ENCODE measurements around the gene OLA1. TPM values are rescaled to one million over a fixed set of nuclear protein-coding genes. Genes with fewer than 3 reads are reported as not detected.

The OLA1 gene
- total and polyA plus RNA-seq, 9 of the 15 experiments (the other 6 are each of a cell fraction or from before 2014, with no cell fraction given): 208 to 353 (median 225) TPM

GRCh38 chr2:174035981-174036742 lies 212.2 kb downstream of the OLA1 start (continued):
- no peak for TF ChIP-seq MGA (IDR thresholded peaks at IDR 0.05)
- 0 out of 2 replicates have a peak, but pooled peaks have one; percentile 21 for TF ChIP-seq JUND (IDR thresholded peaks at IDR 0.05; ENCODE audit: borderline replicate concordance, low read depth, low read length)
- TF ChIP-seq JUND (tag; IDR thresholded peaks at IDR 0.05; ENCODE audit: borderline replicate concordance, low read depth, low read length): no peak
- TF ChIP-seq, protein P1, sequence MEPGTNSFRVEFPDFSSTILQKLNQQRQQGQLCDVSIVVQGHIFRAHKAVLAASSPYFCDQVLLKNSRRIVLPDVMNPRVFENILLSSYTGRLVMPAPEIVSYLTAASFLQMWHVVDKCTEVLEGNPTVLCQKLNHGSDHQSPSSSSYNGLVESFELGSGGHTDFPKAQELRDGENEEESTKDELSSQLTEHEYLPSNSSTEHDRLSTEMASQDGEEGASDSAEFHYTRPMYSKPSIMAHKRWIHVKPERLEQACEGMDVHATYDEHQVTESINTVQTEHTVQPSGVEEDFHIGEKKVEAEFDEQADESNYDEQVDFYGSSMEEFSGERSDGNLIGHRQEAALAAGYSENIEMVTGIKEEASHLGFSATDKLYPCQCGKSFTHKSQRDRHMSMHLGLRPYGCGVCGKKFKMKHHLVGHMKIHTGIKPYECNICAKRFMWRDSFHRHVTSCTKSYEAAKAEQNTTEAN (CRISPR knock-in tag; IDR thresholded peaks at IDR 0.05): no peak
- no peak for TF ChIP-seq GABPA (tag; conservative IDR thresholded peaks at IDR 0.05; ENCODE audit: low read depth)
- TF ChIP-seq, protein P2, sequence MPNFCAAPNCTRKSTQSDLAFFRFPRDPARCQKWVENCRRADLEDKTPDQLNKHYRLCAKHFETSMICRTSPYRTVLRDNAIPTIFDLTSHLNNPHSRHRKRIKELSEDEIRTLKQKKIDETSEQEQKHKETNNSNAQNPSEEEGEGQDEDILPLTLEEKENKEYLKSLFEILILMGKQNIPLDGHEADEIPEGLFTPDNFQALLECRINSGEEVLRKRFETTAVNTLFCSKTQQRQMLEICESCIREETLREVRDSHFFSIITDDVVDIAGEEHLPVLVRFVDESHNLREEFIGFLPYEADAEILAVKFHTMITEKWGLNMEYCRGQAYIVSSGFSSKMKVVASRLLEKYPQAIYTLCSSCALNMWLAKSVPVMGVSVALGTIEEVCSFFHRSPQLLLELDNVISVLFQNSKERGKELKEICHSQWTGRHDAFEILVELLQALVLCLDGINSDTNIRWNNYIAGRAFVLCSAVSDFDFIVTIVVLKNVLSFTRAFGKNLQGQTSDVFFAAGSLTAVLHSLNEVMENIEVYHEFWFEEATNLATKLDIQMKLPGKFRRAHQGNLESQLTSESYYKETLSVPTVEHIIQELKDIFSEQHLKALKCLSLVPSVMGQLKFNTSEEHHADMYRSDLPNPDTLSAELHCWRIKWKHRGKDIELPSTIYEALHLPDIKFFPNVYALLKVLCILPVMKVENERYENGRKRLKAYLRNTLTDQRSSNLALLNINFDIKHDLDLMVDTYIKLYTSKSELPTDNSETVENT (CRISPR knock-in tag; IDR thresholded peaks at IDR 0.05): no peak
- TF ChIP-seq PKNOX1 (IDR thresholded peaks at IDR 0.05): no peak; the same call in 1 of the 2 replicates
- TF ChIP-seq, protein P3, sequence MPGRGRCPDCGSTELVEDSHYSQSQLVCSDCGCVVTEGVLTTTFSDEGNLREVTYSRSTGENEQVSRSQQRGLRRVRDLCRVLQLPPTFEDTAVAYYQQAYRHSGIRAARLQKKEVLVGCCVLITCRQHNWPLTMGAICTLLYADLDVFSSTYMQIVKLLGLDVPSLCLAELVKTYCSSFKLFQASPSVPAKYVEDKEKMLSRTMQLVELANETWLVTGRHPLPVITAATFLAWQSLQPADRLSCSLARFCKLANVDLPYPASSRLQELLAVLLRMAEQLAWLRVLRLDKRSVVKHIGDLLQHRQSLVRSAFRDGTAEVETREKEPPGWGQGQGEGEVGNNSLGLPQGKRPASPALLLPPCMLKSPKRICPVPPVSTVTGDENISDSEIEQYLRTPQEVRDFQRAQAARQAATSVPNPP (IDR thresholded peaks at IDR 0.05; ENCODE audit: borderline replicate concordance, insufficient read depth, insufficient read length): no peak

Data from K562 (cell line).